Activated naive CD8-positive, alpha-beta T cell treated with anti-CD3 and anti-CD28 coated beads, Interleukin-2, amount 50 U/mL, for 24 hours (primary cell): ENCODE measurements around the gene CCDC83.
A peak's percentile ranks its signal among the peaks of the same experiment; 100 is the strongest.

Experiments
- ATAC-seq: fragments of 150-1000 bp; cut with Tn5 transposase; one replicate; pipeline ENCODE4 v1.10.0; 2021
- DNase-seq: peaks from one replicate; pipeline ENCODE4 v3.0.0; 2021
- H3K27ac Mint-ChIP-seq: one replicate; pipeline ENCODE4 v1.8.0; 2021; ENCODE audit warnings: mild to moderate bottlenecking, mixed read lengths
- H3K27me3 Mint-ChIP-seq: one replicate; pipeline ENCODE4 v1.8.0; 2021; ENCODE audit warnings: mixed read lengths
- H3K36me3 Mint-ChIP-seq: one replicate; pipeline ENCODE4 v1.8.0; 2021; ENCODE audit warnings: low read depth, mixed read lengths
- H3K4me1 Mint-ChIP-seq: one replicate; pipeline ENCODE4 v1.8.0; 2021; ENCODE audit warnings: mixed read lengths
- H3K4me3 Mint-ChIP-seq: one replicate; pipeline ENCODE4 v1.8.0; 2021; ENCODE audit warnings: mild to moderate bottlenecking, moderate library complexity, mixed read lengths
- H3K9me3 Mint-ChIP-seq: one replicate; pipeline ENCODE4 v1.8.0; 2021; ENCODE audit warnings: mixed read lengths

CCDC83 gene

GRCh38 chr11:85855341-85855656 is at the start of gene CCDC83:
Gene CCDC83 (plus strand): TSS chr11:85855383. CDS start chr11:85865124, 9,741 bp downstream.
- DNase-seq = no peak
- ATAC-seq = no peak
- Mint-ChIP-seq H3K4me3 (peak within 1 kb of the TSS; percentile 81), H3K27me3 (peaks cover 3% of the 10 kb centered on the region), H3K9me3 (no peaks in the 10 kb centered on the region), H3K27ac (peak within 1 kb of the TSS; percentile 84), H3K4me1 (peaks cover 9% of the 10 kb centered on the region), H3K36me3 (no peaks in the 10 kb centered on the region)

DNA sequence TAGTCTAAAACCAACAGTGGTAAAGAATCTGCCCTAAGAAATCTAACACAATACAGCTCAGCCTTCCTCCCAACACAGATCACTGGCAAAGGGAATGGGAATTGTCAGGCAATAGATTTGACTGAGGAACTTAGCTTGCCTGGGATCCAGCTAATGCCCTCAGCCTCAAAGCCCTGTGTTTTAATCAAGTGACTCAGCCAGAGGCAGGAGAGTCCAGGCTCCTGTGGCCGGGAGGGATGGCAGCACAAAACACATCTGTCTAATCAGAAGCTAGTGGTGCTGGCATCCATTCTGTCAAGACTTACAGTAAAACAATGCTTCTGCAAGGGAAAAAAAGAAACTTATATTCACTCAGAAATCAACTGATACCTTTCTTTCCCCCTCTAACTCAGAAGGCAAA is 49.8 kb upstream of the CCDC83 start:
- DNase-seq = no peak
- Mint-ChIP-seq H3K9me3 (no peaks in the 10 kb centered on the region), H3K4me1 (peaks cover 18% of the 10 kb centered on the region), H3K4me3 (no peak overlapping the region), H3K27ac (no peak overlapping the region), H3K27me3 (no peaks in the 10 kb centered on the region), H3K36me3 (no peaks in the 10 kb centered on the region)
- no peak for ATAC-seq

- Mint-ChIP-seq H3K27ac (no peak overlapping the region), H3K4me1 (peaks cover 21% of the 10 kb centered on the region), H3K36me3 (no peaks in the 10 kb centered on the region), H3K9me3 (no peaks in the 10 kb centered on the region), H3K27me3 (no peaks in the 10 kb centered on the region), H3K4me3 (no peak overlapping the region)
- no peak for DNase-seq
- ATAC-seq = no peak
Measured at GRCh38 chr11:85806016-85806415, 49.2 kb upstream of the CCDC83 start.

GRCh38 chr11:85806876-85807275 is 48.3 kb upstream of the CCDC83 start:
- Mint-ChIP-seq H3K27ac (no peak overlapping the region), H3K4me3 (no peak overlapping the region), H3K27me3 (no peaks in the 10 kb centered on the region), H3K9me3 (no peaks in the 10 kb centered on the region), H3K36me3 (no peaks in the 10 kb centered on the region), H3K4me1 (peaks cover 26% of the 10 kb centered on the region)
- no peak for DNase-seq
- no peak for ATAC-seq

DNA sequence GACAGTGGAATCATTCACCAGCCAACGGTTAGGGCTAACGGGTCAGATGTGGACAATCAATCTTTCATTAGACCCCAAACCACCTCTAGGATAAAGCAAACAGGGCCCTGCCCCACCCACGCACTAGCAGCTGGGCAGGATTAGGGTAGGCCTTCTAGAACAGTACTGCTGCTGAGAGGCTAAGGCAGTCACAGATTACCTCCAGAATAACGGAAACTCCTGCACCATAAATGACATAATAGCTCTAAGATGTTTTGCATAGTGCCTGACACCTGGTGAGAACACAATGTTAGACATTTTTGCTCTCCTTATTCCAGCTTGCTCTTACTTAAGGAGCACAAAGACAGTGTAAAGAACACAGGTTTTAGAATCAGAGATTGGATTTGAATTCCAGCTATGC is 46.0 kb upstream of the CCDC83 start:
- Mint-ChIP-seq H3K27me3 (peaks cover 7% of the 10 kb centered on the region), H3K36me3 (no peaks in the 10 kb centered on the region), H3K27ac (no peak overlapping the region), H3K4me1 (peaks cover 28% of the 10 kb centered on the region), H3K4me3 (no peak overlapping the region), H3K9me3 (no peaks in the 10 kb centered on the region)
- DNase-seq = no peak
- no peak for ATAC-seq

- H3K27ac Mint-ChIP-seq = peak overlapping the region; percentile 56
- peaks cover 7% of the 10 kb centered on the region for H3K27me3 Mint-ChIP-seq
Measured at GRCh38 chr11:85809863-85810262, 45.3 kb upstream of the CCDC83 start.

GRCh38 chr11:85810521-85810870 is 44.7 kb upstream of the CCDC83 start:
- Mint-ChIP-seq H3K36me3 (no peaks in the 10 kb centered on the region), H3K4me1 (peaks cover 28% of the 10 kb centered on the region), H3K4me3 (peak overlapping the region; percentile 82)

More at GRCh38 chr11:85809863-85810262, 45.3 kb upstream of the CCDC83 start:
- H3K36me3 Mint-ChIP-seq = no peaks in the 10 kb centered on the region
- ATAC-seq = peak; percentile 41
- H3K9me3 Mint-ChIP-seq = no peaks in the 10 kb centered on the region
- peak; percentile 37 for DNase-seq
- H3K4me1 Mint-ChIP-seq = peaks cover 28% of the 10 kb centered on the region
- H3K4me3 Mint-ChIP-seq = peak overlapping the region; percentile 82

DNA sequence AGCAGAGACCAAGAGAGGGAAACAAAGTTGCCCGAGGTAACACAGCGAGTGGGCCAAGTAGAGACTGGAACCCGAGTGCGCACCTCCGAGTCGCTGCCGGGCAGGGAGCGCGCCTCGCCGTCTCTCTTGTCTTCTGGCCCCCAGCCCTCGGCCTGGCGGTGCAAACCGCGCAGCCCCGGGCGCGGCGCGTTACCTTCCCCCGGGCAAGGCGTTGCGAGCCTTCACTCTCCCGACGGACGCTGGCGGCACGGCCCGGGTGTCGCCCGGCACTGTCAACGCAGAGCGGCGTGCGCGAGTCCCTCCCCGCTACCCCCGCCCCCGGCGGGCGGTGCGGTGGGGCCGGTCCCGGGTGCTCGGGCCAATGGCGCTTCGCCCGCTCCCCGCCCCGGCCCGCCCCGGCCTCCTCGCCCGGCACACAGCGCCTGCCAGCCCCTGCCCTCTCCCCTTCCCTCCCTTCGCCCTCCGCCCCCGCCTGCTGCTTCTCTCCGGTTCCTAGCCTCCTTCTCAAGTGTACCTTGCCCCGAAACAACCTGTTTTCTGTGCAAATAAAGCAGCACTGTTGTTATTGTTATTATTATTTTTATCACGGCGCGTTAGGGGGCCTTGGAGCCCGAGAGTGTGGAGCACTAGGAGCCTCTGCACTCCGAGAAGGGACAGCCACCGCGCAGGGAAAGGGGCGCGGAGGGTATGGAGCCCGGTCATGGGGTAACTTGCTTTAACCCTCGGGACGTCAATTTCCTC is 44.1 kb upstream of the CCDC83 start, which contains the start of gene SYTL2:
Gene SYTL2 (minus strand): TSS at position 271 of the 741 bp plus-strand sequence. CDS start 53,416 bp downstream, outside the sequence.
- Mint-ChIP-seq H3K4me1 (peaks cover 28% of the 10 kb centered on the region), H3K9me3 (no peaks in the 10 kb centered on the region), H3K4me3 (peak within 1 kb of the TSS; percentile 82), H3K36me3 (no peaks in the 10 kb centered on the region), H3K27ac (peak within 1 kb of the TSS; percentile 56), H3K27me3 (peaks cover 7% of the 10 kb centered on the region)
- DNase-seq = peak; percentile 77
- ATAC-seq = peak; percentile 95

More at GRCh38 chr11:85810521-85810870, 44.7 kb upstream of the CCDC83 start:
- DNase-seq = peak; percentile 9
- H3K9me3 Mint-ChIP-seq = no peaks in the 10 kb centered on the region
- H3K27ac Mint-ChIP-seq = peak overlapping the region; percentile 56
- peaks cover 7% of the 10 kb centered on the region for H3K27me3 Mint-ChIP-seq
- no peak for ATAC-seq

DNA sequence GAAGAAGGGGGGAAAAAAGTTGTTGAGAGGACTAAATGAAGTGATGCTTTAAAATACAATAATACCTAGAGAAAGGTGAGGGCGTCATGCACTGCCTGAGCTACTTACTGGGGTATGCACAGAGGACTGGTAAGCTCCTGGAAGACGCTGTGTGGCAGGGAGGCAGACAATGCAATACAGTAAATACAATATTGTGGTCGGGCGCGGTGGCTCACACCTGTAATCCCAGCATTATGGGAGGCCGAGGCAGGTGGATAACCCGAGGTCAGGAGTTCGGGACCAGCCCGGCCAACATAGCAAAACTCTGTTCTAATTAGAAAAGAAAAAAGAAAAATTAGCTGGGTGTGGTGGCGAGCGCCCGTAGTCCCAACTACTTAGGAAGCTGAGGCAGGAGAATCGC is 43.6 kb upstream of the CCDC83 start:
- Mint-ChIP-seq H3K27ac (no peak overlapping the region), H3K4me1 (peaks cover 28% of the 10 kb centered on the region), H3K4me3 (peak overlapping the region; percentile 82), H3K9me3 (no peaks in the 10 kb centered on the region), H3K36me3 (no peaks in the 10 kb centered on the region), H3K27me3 (peaks cover 7% of the 10 kb centered on the region)
- DNase-seq (no peak), ATAC-seq (no peak)

GRCh38 chr11:85813721-85814120 is 41.5 kb upstream of the CCDC83 start:
- no peaks in the 10 kb centered on the region for H3K9me3 Mint-ChIP-seq
- ATAC-seq (no peak), DNase-seq (no peak)
- peaks cover 7% of the 10 kb centered on the region for H3K27me3 Mint-ChIP-seq
- H3K27ac Mint-ChIP-seq = no peak overlapping the region
- peaks cover 27% of the 10 kb centered on the region for H3K4me1 Mint-ChIP-seq
- no peaks in the 10 kb centered on the region for H3K36me3 Mint-ChIP-seq
- H3K4me3 Mint-ChIP-seq = no peak overlapping the region

DNA sequence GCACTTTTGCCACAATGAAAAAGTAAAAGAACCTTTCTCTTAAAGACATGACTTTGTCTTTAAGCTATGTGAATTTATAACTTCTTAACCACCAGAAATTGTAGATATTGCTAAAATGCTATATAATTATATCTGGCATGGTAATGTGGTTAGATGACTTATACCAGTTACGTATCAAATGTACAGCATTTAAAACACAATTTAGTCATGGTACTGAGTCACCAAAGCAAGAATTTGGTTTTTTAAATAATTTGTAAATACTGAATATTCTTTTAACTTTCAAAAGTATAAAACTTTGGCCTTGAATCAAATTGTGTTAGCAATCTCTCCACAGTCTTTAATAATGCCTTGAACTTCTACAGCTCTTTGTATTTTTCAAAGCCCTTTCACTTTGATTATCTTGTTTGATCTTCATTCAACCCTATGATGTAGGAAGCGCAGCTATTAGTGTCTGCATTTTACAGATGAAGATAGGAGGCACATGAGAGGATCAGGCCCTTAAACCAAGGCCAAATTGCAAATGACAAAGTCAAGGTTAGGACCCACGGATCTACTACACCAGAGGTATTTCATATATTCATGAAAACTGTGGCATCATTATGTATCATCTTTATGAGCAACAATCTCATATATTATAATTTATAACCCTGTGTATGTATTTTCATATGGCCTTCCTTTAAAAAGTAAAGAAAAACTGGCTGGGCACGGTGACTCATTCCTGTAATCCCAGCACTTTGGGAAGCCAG is 39.8 kb upstream of the CCDC83 start:
- no peaks in the 10 kb centered on the region for H3K36me3 Mint-ChIP-seq
- H3K27ac Mint-ChIP-seq = no peak overlapping the region
- ATAC-seq (no peak), DNase-seq (no peak)
- H3K4me3 Mint-ChIP-seq = no peak overlapping the region
- H3K9me3 Mint-ChIP-seq = no peaks in the 10 kb centered on the region
- H3K4me1 Mint-ChIP-seq = peaks cover 10% of the 10 kb centered on the region
- H3K27me3 Mint-ChIP-seq = peaks cover 7% of the 10 kb centered on the region

- no peaks in the 10 kb centered on the region for H3K36me3 Mint-ChIP-seq
- H3K9me3 Mint-ChIP-seq = no peaks in the 10 kb centered on the region
- H3K4me1 Mint-ChIP-seq = peaks cover 22% of the 10 kb centered on the region
- no peak overlapping the region for H3K27ac Mint-ChIP-seq
- ATAC-seq (no peak), DNase-seq (no peak)
- no peak overlapping the region for H3K4me3 Mint-ChIP-seq
- no peaks in the 10 kb centered on the region for H3K27me3 Mint-ChIP-seq
Measured at GRCh38 chr11:85819441-85819840, 35.7 kb upstream of the CCDC83 start.

- Mint-ChIP-seq H3K4me1 (peaks cover 37% of the 10 kb centered on the region), H3K27ac (no peak overlapping the region), H3K4me3 (no peak overlapping the region), H3K36me3 (no peaks in the 10 kb centered on the region), H3K9me3 (no peaks in the 10 kb centered on the region), H3K27me3 (no peaks in the 10 kb centered on the region)
- no peak for DNase-seq
- peak; percentile 25 for ATAC-seq
Measured at GRCh38 chr11:85821636-85822035, 33.5 kb upstream of the CCDC83 start.

DNA sequence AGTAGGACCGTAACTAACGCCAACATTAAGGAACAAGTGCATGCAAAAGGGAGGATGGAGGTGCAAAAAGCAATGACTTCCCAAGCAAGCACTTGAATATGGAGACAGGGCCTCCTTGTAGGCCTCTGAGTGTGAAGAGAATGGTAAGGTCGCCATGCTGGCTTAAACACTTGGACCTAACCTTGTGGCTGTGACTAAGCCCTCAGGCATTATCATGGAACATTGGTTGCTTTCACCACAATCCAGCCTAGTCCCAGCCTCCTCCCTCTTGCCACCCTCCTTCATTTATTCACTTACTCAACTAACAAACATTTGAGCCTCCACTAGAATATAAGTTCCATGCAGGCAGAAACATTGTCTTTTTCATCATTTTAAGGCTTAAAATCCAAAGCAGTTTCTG is 32.4 kb upstream of the CCDC83 start:
- H3K9me3 Mint-ChIP-seq = no peaks in the 10 kb centered on the region
- DNase-seq = no peak
- H3K27me3 Mint-ChIP-seq = no peaks in the 10 kb centered on the region
- peaks cover 49% of the 10 kb centered on the region for H3K4me1 Mint-ChIP-seq
- H3K36me3 Mint-ChIP-seq = no peaks in the 10 kb centered on the region
- no peak for ATAC-seq
- H3K4me3 Mint-ChIP-seq = no peak overlapping the region
- no peak overlapping the region for H3K27ac Mint-ChIP-seq

- no peaks in the 10 kb centered on the region for H3K36me3 Mint-ChIP-seq
- ATAC-seq = peak; percentile 75
- no peak overlapping the region for H3K4me3 Mint-ChIP-seq
- DNase-seq = peak; percentile 7
- peak overlapping the region; percentile 37 for H3K27ac Mint-ChIP-seq
- H3K27me3 Mint-ChIP-seq = no peaks in the 10 kb centered on the region
- no peaks in the 10 kb centered on the region for H3K9me3 Mint-ChIP-seq
- H3K4me1 Mint-ChIP-seq = peaks cover 57% of the 10 kb centered on the region
Measured at GRCh38 chr11:85823816-85824215, 31.4 kb upstream of the CCDC83 start.
